PFSK-1 (cell line): ENCODE measurements around the gene WDR45B.

Experiments used
- FOXP2 ChIP-seq: optimal IDR thresholded peaks from 2 replicates; pipeline ENCODE3; 2011; ENCODE audit warnings: borderline replicate concordance, control low read depth, inconsistent platforms; ENCODE audit not compliant: insufficient read depth; ENCODE audit errors: extremely low read length, extremely low read depth
- POLR2AphosphoS5 ChIP-seq: IDR thresholded peaks from 2 replicates; pipeline ENCODE4 v1.6.1; 2012; ENCODE audit warnings: low read depth, mild to moderate bottlenecking, control low read depth, low read length, moderate library complexity
- REST ChIP-seq, 2 experiments: IDR thresholded peaks; 2 replicates each; pipeline versions ENCODE4 v1.6.1 to v1.8.0; 2011 to 2012; ENCODE audit warnings: low read depth in 2 of 2, low read length in 2 of 2, control low read depth in 1 of 2, inconsistent platforms in 1 of 2, mild to moderate bottlenecking in 1 of 2, moderate library complexity in 1 of 2; ENCODE audit not compliant: insufficient read depth in 1 of 2
- SIN3A ChIP-seq: IDR thresholded peaks from 2 replicates; pipeline ENCODE4 v1.6.1; 2012; ENCODE audit warnings: mild to moderate bottlenecking, low read length, moderate library complexity, borderline replicate concordance; ENCODE audit not compliant: insufficient read depth
- TAF1 ChIP-seq: IDR thresholded peaks from 2 replicates; pipeline ENCODE4 v1.6.1; 2012; ENCODE audit warnings: low read length, control low read depth, borderline replicate concordance; ENCODE audit not compliant: insufficient read depth

Gene WDR45B

DNA sequence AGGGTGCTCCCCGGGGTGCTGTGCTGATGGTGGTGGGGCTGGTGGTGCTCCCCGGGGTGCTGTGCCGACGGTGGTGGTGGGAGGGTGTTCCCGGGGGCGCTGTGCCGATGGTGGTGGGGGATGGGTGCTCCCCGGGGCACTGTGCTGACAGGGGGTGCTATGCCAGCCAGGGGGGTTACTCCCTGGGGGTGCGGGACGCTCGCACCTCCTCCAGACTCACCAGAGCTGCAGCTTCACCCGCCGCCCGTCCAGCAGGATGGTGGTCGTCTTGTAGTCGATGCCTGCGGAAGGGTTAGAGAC is 16.0 kb upstream of the WDR45B start:
- TF ChIP-seq TAF1 (no peak), REST (IDR thresholded peaks at IDR 0.05; ENCODE audit: insufficient read depth in 1 of 2, low read depth in 2 of 2, low read length in 2 of 2) (no peak), SIN3A (no peak), POLR2AphosphoS5 (no peak), FOXP2 (no peak)

GRCh38 chr17:82663381-82664275 is 15.4 kb upstream of the WDR45B start:
- TF ChIP-seq FOXP2 (no peak), SIN3A (no peak), POLR2AphosphoS5 (no peak), REST (IDR thresholded peaks at IDR 0.05; ENCODE audit: insufficient read depth in 1 of 2, low read depth in 2 of 2, low read length in 2 of 2) (no peak), TAF1 (no peak)

DNA sequence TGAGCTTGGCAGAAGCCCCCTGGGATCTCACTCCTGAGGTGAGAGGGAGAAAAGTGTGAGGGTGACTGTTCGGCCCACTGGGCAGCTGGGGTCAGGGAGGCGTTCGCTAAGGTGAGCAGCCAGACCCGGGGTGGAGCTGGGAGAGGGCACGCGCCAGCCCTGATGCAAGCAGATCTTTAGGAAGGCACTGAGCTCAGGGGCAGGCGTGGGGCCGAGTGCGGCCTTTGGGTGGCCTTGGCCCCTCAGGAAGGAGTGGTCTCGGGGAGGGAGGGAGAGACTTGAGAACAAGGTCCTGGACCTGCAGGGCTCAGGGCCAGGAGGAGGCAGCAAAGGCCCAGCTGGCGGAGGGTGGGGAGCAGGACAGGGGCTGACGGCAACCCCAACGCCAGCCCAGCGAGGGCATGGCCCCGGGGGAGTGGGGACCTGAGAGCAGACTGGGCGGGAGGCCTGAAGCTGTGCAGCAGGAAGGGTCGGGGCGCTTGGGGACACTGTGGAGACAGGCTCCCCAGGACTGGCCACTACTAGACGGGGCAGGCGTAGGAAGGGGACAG is 14.5 kb upstream of the WDR45B start:
- TF ChIP-seq TAF1: no peak
- no peak for TF ChIP-seq POLR2AphosphoS5
- no peak for TF ChIP-seq SIN3A
- no peak for TF ChIP-seq REST (IDR thresholded peaks at IDR 0.05; ENCODE audit: insufficient read depth in 1 of 2, low read depth in 2 of 2, low read length in 2 of 2)
- TF ChIP-seq FOXP2: no peak

- TF ChIP-seq FOXP2: no peak
- no peak for TF ChIP-seq TAF1
- TF ChIP-seq REST (IDR thresholded peaks at IDR 0.05; ENCODE audit: insufficient read depth in 1 of 2, low read depth in 2 of 2, low read length in 2 of 2): no peak
- no peak for TF ChIP-seq POLR2AphosphoS5
- no peak for TF ChIP-seq SIN3A
Observed at GRCh38 chr17:82661717-82662683, 13.8 kb upstream of the WDR45B start.
